Breast epithelium (tissue), 3 donors: ENCODE data around the gene IL9.

Experiments
- POLR2A ChIP-seq: fragments of 450-650 bp; IDR thresholded peaks from one replicate; pipeline ENCODE4 v1.6.1; 2016; ENCODE audit warnings: antibody characterized with exemption, mild to moderate bottlenecking, moderate library complexity
- POLR2AphosphoS5 ChIP-seq, 3 donors: sonication (generic); formaldehyde crosslinking; IDR thresholded peaks; one replicate each; pipeline ENCODE4 v1.6.1; 2017; ENCODE audit warnings: antibody characterized with exemption in 3 of 3
- TF ChIP-seq, protein P1 (sequence below), 3 donors: fragments of 450-650 bp; IDR thresholded peaks; one replicate each; pipeline ENCODE4 v1.5.1; 2016 to 2017; ENCODE audit warnings: antibody characterized with exemption in 3 of 3, mild to moderate bottlenecking in 3 of 3, moderate library complexity in 3 of 3

DNA sequence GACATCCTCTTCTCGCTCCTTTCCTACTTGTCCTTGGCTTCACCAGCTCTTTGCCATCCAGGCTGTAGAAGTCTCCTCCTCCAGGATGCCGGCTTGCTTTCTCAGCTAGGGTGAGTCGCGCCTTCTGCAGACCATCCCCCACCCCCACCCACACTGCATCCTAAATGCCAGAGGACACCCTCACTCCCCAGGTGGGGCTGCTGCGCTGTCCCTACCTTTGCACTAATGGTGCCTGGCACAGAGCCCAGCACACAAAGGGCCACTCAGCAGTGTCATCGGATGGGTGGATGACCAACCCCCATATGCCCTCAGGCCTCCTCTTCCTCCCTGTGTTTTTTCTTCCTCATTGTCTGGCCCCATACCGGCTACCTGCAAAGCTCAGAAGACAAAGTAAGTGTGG lies 14.8 kb downstream of the IL9 start:
- TF ChIP-seq, protein P1, sequence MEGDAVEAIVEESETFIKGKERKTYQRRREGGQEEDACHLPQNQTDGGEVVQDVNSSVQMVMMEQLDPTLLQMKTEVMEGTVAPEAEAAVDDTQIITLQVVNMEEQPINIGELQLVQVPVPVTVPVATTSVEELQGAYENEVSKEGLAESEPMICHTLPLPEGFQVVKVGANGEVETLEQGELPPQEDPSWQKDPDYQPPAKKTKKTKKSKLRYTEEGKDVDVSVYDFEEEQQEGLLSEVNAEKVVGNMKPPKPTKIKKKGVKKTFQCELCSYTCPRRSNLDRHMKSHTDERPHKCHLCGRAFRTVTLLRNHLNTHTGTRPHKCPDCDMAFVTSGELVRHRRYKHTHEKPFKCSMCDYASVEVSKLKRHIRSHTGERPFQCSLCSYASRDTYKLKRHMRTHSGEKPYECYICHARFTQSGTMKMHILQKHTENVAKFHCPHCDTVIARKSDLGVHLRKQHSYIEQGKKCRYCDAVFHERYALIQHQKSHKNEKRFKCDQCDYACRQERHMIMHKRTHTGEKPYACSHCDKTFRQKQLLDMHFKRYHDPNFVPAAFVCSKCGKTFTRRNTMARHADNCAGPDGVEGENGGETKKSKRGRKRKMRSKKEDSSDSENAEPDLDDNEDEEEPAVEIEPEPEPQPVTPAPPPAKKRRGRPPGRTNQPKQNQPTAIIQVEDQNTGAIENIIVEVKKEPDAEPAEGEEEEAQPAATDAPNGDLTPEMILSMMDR (IDR thresholded peaks at IDR 0.05) = no peak
- TF ChIP-seq POLR2A (no peak), POLR2AphosphoS5 (IDR thresholded peaks at IDR 0.05) (no peak)
